NCI-H460 (cell line): Measurements from ENCODE around the gene WWOX. TPM values are rescaled to one million over a fixed set of nuclear protein-coding genes. Genes with fewer than 3 reads are reported as not detected.

ENCODE experiments used
- DNase-seq: peaks from one replicate; pipeline ENCODE4 v3.0.0-alpha.2; 2016; ENCODE audit warnings: low read depth; ENCODE audit errors: extremely low read depth
- total RNA-seq: library from RNA; depleted of rRNA; stranded (reverse); fragments of >200 nt; shearing (Covaris generic); gene quantifications from 2 replicates; pipeline ENCODE4 v1.2.3, GENCODE V29; 2014

Gene WWOX
- total RNA-seq, 1 experiment from 2014 or later = 11.1 TPM

DNA sequence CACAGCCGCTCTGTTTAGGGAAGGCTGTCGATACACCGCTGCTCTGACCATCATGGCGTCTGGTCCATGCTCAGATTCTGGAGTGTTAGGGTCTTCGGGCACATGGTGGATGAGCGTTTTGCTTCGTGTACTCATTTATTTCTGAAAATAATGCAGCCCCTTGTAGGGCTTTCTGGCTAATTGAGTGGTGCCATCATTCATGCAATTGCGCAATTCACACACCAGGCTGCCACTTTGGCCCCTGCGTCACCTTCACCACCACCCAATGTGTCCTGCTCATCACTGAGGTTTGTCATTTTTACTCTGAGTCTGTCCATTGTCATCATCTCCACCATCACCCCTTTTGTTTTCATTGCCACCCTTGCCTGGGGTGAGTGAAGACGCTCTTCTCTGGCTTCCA is 557.4 kb downstream of the WWOX start:
- DNase-seq = no peak

DNA sequence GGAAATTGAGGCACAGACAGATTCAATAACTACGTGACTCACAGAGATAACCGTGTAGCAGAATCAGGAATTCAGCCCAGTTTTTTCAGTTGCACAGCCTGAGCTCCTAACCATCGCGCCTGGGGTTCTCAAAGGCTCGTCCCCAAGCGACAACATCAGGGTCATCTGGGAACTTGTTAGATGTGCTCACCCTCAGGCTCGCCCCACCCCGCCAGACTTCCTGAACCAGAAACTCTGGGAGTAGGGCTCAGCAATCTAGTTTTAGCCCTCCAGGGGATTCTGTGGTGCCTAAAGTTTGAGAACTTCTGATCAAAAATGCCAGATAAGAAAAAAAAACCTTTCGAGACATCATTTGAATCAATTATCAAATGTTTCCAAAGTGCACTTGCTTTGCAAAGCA is 559.8 kb downstream of the WWOX start:
- no peak for DNase-seq

DNA sequence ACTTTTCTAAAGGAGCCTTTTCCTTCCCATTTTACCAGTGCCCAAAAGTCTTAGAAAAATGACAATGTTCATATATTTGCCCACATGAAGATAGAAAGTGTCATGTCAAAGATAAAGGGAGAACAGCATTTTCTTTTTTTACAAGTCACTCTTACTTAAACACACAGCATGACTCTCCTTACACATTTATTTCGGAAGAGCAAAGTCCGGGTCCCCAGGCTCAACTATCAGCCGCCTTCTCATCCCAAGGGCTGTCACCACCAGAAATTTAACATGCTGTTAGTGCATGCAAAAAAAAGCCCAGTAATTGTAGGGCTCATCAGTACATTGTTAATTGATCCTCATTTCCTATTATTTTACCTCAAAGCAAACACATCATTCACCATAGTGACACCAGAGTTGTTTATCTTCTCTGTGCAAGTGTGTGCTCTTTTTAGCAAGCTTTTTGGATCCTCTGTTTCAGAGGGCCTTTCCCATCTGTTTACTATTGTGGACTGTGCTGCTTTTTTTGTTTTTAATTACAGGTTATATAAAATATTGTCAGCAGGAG is 560.3 kb downstream of the WWOX start:
- no peak for DNase-seq

DNA sequence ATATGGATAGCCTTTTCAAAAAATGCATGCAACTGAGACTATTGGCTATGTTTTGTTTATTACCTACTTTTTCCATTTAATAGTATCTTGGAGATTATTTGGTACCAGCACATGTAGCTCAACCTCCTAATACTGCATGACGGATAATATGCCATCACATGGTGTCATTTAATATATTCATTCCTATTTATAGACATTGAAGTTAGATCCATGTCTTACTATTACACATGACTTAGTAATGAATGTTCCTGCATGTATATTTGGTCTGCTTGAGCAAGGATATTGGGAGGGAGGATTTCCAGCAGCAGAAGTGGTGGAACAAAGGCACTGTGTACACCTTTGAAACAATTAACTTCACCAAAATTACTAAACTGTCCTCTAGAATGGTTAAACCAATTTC is 561.3 kb downstream of the WWOX start:
- no peak for DNase-seq

DNA sequence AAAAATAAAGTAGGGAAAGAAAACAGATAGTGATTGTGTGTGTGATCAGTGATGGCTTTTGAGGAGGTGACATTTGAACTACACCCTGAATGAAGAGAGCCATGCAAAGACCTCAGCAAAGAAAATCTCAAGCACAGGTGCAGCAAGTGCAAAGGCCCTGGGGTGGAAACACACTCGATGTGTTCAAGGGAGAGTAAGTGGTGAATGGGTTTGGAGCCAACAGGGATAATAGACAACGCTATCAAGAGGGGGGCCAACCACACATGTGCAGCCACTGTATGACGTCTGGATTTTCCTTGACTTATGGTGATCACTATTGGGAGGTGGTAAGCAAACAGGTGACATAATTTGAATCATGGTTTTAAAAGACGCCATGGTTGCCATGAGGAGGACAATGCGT is 564.2 kb downstream of the WWOX start:
- DNase-seq = no peak

DNA sequence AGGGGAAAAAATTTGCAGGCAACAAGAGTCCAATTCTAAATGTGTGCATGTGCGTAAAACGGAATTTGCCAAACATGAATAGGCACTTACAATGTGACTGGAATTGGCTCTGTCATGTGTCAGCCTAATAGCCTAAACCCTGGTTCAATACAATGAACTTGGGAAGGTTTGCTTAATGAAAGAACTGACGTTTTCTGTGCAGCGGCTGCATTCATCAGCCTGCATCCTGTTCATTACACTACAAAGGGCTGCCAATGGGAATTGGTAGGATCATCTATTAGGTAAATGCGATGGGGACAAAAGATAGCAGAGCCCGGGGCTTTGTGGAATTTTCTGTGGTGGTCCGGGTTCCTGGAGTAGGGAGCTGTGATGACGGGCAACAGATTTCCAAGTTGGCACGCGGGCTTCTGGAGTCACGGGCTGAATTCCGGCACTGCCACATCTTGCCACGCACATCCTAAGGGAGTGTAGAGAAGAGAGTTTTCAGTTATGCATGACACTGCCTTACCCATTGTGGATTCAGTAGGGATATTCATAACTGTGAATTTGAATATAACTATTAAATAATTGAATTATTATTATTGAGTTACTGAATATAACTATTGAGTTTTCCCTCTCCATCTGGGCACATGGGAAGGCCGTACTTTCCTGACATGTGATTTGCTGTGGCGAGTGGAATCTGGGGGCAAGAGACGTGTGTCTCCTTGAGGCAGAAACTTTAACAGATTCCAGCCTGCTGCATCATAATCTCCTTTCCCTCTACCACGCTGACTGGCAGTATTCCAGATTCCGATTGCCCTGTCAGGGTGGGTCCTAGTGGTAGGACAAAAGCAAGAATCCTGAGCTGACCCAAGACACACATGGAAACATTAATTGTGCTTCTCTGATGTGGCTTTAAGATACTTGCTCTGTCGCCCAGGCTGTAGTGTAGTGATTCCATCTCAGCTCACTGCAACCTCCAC is 565.6 kb downstream of the WWOX start:
- no peak for DNase-seq

DNA sequence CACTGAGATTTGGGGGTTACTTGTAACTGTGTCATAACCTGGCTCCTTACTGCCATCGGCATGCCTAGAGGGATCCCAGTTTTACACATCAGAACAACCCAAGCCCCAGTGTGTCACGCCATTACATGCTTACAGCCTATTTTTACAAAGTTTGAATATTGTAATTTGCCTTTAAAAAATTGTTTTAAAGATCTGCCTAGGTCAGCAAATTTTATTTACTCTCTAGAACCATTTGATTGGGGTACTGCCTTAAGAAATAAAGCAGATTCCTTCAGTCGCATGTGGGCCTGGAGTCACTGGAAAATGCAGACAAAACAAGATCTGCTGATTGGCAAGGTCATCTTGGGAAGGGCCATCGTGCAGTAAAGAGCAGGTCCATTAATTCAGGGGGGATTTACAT is 566.9 kb downstream of the WWOX start:
- DNase-seq = no peak

DNA sequence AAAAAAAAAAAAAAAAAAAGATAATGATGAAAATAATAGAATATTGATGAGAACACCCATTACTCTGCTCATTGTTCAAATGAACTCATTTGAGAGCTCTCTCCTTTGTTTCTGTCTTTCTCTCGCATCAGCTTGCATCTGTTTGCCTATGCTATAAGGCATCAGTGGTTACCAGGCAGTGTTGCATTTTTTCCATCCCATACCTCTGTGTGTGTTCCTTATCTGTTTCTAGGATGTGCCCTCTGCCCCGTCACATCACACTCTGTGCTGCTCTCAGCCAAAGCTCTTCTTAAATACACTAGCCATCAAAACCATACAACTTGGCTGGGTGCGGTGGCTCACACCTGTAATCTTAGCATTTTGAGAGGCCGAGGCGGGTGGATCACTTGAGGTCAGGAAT is 568.2 kb downstream of the WWOX start:
- no peak for DNase-seq

DNA sequence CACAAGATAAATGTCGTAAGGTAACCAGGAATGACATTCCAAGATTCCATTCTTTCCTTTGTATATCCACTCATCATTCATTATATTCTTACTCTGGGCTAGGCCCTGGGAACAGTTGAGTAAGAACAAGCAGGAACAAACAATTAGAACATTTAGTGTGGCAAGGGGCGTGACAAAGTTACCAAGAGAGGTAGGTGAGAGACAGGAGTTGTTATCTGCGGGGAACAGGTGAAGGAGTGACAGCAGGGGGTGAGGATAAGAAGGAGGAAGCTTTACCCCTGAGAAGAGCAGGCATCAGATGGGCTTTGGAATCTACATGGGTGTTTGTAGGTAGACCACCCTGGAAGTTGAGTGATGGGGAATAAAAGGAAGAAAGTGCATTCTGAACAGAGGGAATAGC is 568.9 kb downstream of the WWOX start:
- no peak for DNase-seq

DNA sequence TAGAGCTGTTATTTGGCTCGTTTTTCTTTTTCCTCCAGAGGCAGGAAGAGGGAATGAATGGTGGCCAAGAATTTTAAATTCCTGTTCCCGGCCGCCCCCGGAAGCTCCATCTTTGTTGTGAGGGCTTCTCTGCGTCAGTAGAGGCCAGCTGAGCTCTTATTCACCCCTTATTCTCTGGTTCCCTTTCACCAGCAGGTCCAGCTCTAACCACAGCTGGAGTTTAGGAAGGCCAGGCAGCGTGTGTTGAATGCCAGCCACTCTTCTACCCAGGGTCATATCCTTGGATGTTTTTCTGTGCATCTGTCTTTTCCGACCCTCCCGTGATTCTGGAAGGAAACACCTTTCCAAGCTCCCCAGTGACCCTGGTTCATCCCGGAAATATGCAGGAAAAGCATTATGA is 570.5 kb downstream of the WWOX start:
- no peak for DNase-seq

DNA sequence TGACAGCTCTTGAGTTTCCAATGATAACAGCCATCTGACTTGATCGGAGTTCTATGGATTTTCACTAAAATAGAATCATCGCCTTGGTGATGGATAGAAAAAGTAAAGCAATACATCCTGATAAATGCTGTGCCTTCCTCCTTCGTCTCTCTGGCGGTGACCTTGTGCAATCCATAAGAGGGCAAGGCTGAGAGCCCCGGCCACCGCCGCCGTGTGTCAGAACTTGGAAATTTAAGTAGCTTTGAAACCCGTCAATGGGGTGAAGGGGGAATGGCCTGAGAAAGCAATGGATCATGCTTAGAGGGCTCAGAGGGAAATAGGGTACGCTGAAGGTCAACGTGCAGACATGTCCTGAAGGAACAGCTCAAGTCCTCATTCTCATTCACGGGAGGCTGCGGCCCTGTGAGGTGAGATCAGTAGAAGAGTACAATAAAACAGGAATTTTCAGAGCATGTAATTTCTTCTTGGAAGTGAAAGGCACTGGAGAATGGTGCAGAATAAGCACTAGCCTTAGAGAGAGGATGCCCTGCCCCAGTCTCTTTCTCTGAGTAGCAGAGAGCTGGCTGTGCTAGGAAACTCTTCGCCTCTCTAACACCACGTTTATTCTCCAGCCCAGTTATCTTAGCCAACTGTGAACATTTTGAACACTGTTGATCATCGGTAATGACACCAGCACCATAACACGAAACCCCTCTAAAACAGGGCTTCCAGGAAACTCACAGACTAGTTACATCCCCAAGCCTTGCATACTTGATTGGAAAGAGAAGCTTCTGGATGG is 573.5 kb downstream of the WWOX start:
- no peak for DNase-seq

DNA sequence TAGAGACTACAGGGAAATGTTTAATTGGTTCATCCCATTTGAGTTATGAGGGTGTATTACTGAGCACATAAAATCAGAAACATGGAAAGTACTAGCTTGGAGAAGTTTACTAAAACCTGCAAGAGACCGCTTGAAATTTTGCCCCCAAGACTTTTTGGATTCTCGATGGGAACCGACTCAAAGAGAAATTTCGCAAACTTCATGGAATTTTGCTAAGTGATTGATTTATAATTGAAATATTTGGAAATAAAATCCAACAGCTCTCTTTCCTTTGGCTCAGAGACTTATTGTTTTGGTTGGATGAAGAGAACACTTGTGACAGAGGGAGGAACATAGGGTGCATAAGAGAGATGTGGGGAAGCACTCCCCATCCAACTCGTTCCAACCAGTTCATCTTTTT is 574.4 kb downstream of the WWOX start:
- no peak for DNase-seq

DNA sequence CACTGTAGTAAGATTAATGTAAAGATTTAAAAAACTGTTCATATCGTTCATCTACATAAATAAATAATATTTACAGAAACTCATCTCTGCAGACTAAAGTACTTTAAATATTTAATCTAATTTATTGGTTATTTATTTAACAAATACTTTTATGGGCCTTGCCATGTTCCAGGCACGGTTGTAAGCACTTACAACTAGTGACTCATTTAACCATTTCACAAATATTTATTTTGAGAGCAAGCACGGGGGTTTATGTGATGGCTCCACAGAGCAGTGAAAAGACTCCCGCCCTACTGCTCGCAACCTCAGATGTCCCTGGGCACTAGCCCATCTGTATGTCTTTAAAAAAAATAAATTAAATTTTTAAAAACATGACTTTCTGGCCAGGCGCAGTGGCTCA is 575.9 kb downstream of the WWOX start:
- no peak for DNase-seq

DNA sequence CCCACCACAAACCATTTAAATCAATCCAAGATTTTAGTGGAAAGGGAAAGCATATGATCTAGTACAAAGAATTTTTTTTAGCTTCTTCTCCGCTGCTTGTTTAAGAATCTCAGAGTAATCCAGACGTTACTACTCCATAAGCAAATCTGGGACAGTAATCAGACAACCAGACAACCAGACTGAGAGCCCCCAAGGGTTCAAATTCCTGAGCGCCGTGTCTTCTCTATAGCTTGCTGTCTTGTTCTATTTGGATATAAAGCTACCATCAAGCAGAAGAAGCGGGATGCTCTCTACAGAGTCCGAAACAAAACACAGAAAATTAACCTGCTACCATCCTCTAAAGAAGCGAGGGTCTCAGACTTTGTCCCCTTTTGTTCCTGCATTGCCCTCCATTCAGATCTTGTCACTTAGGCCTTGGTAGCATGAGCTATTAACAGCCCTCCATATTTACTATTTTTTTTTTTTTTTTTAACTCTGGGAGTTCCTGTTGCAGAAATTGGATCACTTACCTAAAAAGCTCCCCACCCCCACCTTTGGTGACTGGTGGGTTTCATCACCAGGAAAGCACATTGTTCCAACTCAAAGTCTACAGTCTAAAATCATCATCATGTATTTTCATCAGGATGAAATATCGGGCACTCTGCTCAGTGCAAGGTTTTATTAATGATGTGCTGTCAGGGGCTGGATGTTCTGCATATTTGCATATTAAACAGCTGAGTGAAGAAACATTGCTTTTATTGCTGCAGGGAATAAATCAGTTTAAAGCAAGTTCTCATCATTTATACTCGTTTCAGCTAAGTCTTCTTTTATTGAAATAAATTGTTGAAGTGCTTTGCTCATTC is 576.7 kb downstream of the WWOX start:
- no peak for DNase-seq

DNA sequence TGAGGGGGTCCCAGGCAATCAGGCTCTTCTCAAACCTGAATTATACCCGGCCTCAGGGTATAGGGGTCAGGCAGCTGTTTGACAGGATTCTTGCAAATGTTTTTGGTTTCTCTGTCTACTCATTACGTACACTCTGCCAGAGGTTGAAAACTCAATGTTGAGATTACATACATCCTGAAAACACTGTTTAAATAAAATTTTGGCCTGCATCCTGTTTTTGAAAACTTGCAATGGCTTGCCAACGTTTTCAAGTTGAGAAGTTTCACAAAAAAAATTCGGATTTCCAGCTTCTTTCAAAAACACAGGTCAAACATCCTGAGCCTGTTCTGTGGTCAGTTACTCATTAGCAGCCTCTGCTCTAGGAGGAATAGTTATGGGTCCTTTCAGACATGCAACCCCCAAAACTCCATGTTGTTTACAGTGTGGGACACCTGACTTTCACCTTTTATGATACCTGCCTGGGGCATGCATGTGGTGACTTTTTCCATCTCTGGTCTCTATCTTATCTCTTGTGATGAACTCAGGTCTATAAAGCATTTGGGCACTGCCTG is 577.8 kb downstream of the WWOX start:
- no peak for DNase-seq

DNA sequence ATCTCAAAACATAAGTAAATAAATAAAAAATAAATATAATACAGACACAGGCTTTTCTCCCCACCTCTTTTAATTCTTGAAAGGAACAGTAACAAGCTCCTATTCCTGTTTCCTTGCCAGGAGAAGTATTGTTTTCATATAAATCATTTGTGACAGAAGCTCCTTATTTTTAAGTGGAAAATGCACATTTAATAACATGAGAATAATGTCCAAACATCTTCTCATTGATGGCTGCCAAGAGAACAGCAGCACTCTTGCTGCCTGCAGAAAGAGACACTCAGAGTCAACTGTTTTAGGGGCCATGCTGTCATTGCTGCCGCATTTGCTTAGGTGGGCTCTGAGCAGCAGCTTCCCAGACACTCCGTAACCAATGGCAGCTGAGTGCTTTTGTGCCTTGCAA is 580.1 kb downstream of the WWOX start:
- DNase-seq = no peak

DNA sequence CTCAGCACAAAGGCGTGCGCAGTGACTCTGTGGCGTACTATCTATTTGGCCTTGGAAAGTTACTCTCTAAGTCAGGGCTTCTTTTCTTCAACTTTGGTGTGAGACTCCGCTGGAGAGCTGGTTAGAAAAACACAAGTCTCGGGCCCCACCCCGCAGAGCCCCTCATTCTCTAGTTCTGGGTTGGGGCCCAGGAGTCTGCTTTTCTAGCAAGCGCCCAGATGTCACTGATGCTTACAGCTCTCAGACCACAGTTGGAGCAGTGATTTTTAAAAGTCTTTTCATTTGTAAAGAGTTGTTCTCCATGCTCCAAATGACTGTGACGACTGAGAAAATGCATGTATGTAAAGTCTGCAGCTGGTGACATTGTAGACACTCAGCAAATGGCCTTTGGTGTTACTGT is 582.3 kb downstream of the WWOX start:
- DNase-seq = no peak

DNA sequence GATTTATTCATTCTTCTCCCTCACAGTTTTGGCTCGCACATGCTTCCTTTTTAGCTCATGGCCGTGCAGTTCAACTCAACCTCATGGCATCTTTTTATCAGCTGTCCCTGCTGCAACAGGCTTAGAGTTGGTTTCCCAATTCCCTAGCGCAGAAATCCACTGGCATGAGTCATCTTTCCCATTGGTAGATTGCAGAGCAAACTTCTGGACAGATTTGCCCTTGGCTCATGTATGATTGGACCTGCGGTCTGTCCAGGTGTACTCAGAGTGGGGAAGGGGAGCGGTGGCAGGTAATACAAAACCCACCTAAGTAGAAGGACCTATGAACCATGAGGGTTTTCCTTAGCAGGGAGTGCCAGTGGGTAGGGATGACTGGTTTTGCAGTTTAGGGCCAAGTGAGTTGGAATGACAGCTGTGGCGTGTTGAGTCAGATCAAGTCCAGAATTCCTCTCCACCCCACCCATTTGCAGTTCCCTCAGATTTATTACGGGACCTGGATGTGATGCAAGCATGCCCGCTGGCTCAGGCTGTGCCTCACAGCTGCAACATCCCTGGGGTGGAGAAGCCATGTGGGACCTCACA is 584.7 kb downstream of the WWOX start:
- no peak for DNase-seq

DNA sequence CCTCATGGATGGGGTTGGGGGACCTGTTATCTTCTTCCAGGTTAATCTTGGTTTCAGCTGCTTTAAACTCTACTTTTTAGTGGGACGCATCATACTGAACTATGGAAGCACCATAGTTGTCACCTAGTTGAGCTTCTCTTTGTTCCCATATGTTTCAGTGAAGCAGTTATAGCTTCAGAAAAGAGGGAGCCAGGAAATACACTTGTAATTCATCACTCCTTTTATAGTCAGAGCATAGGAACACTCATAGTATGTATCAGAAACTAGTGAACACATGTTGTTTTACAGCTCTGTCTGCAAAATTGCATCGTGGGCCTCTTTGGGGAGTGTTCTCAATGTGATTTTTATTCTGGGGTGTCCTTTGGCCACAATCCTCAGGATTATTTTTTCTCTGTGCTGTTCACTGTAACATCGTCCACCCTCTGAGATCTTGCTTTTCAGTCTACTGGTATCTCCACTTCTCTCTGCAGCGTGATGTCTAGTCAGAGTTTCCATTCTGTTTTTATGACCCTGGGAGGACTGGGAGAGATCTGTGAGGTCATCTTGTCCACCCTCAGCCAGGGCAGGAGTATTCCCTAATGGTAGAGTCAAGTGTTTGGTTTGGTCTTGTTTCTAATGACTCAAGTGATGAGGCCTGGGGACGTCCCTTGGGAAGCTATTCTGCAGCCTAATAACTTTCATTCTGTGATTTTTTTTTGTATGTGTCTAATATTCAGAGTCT is 585.4 kb downstream of the WWOX start:
- no peak for DNase-seq
